AG04449 (cell line): ENCODE data around the gene AADACL4.

Source experiments
- CTCF ChIA-PET: fragments of 350-600 bp; formaldehyde crosslinking; extraction: SDS; loops from one replicate; lab custom pipeline; 2021; ENCODE audit warnings: antibody characterized with exemption; lab: Yijun Ruan, JAX
- POLR2A ChIA-PET: fragments of 400-600, 350-600 bp; formaldehyde crosslinking; extraction: SDS; loops from one replicate; lab custom pipeline; 2020; ENCODE audit warnings: antibody characterized with exemption, inconsistent platforms; lab: Yijun Ruan, JAX
- DNase-seq: peaks from one replicate; pipeline ENCODE4 v3.0.0-alpha.2; 2010; ENCODE audit warnings: low read depth, low spot score
- H3K4me3 ChIP-seq: 2 replicates; pipeline ENCODE4 v1.5.1; 2011; ENCODE audit warnings: low read depth, mild to moderate bottlenecking, control low read depth, low read length
- TF ChIP-seq, protein P1 (sequence below): IDR thresholded peaks from one replicate; pipeline ENCODE4 v1.5.1; 2011; ENCODE audit warnings: mild to moderate bottlenecking, moderate library complexity, low read length, control low read depth, inconsistent platforms; ENCODE audit not compliant: insufficient read depth; ENCODE audit errors: missing control alignments

The AADACL4 gene

GRCh38 chr1:12643785-12644184 lies at the start of gene AADACL4:
TSS of gene AADACL4 (plus strand) at chr1:12644085. CDS start at chr1:12644547, 462 bp downstream.
- POLR2A ChIA-PET, result no interaction called here
- DNase-seq, result no peak
- CTCF ChIA-PET, result interaction anchor here (2.6 kb wide), 1 partner anchor 15 kb away, joined by 15 read pairs; no protein-coding TSS in a partner anchor
- no peak within 1 kb of the TSS for H3K4me3 ChIP-seq
- TF ChIP-seq, protein P1, sequence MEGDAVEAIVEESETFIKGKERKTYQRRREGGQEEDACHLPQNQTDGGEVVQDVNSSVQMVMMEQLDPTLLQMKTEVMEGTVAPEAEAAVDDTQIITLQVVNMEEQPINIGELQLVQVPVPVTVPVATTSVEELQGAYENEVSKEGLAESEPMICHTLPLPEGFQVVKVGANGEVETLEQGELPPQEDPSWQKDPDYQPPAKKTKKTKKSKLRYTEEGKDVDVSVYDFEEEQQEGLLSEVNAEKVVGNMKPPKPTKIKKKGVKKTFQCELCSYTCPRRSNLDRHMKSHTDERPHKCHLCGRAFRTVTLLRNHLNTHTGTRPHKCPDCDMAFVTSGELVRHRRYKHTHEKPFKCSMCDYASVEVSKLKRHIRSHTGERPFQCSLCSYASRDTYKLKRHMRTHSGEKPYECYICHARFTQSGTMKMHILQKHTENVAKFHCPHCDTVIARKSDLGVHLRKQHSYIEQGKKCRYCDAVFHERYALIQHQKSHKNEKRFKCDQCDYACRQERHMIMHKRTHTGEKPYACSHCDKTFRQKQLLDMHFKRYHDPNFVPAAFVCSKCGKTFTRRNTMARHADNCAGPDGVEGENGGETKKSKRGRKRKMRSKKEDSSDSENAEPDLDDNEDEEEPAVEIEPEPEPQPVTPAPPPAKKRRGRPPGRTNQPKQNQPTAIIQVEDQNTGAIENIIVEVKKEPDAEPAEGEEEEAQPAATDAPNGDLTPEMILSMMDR, result no peak

GRCh38 chr1:12594490-12594889 lies 49.4 kb upstream of the AADACL4 start:
- CTCF ChIA-PET, result interaction anchor here (0.8 to 1.8 kb wide), 3 partner anchors 14 to 25 kb away, joined by 3 to 6 read pairs (median 3); no protein-coding TSS in a partner anchor
- H3K4me3 ChIP-seq, result no peak overlapping the region; the same call in 1 of the 2 replicates

DNA sequence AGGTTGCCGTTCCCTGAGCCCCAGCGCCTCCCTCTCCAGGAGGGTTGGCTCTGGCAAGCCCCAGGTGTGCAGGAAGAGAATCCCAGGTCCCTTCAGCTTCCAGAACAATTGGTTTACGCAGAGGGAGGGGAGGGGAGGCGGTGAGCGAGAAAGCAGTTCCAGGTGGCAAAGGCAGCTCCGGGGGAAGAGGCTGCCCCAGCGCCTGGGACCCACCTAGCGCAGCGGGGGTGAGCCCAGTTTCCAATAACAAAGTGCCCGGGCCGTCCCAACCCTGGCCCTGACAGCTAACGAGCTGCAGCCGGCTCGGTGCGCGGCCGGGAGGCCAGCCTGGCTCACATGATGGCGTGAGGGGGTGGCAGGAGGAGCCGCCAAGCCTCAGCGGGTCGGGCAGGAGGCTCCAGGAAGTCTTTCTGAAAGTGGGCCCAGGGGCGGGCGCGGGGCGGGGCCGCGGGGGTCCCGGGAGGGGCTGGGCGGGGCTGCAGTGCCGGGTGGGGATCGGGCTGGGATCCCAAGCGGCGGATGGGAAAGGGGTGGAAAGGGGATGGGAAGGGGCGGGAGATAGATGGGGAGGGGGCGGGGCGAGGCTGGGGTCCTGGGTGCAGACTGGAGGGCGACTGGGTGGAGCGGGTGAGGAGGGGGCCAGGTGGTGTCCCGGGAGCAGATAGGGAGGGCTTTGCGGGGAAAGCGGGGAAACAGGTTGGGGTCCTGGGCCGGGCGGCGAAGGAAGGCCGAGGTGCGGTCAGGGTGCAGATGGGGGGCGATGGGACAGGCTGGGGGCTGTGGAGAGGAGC lies 48.7 kb upstream of the AADACL4 start:
- H3K4me3 ChIP-seq, result peak overlapping the region; percentile 41
- no peak for DNase-seq
- TF ChIP-seq, protein P1, result no peak
- ChIA-PET POLR2A (interaction anchor here (1.3 to 3.2 kb wide), 6 partner anchors 9 to 139 kb away, joined by 5 to 25 read pairs (median 9); no protein-coding TSS in a partner anchor), CTCF (interaction anchor here (1.0 to 1.8 kb wide), 3 partner anchors 8 to 24 kb away, joined by 3 to 6 read pairs (median 3); no protein-coding TSS in a partner anchor)

More at GRCh38 chr1:12594490-12594889, 49.4 kb upstream of the AADACL4 start:
- DNase-seq, result no peak
- POLR2A ChIA-PET, result interaction anchor here (3.2 kb wide), 1 partner anchor 21 kb away, joined by 25 read pairs; no protein-coding TSS in a partner anchor
- TF ChIP-seq, protein P1, result no peak

GRCh38 chr1:12595757-12596006 lies 48.2 kb upstream of the AADACL4 start:
- peak overlapping the region; percentile 41 for H3K4me3 ChIP-seq
- ChIA-PET POLR2A (interaction anchor here (1.2 to 3.2 kb wide), 9 partner anchors 9 to 149 kb away, joined by 3 to 25 read pairs (median 6); no protein-coding TSS in a partner anchor), CTCF (interaction anchor here (1.0 to 1.1 kb wide), 2 partner anchors 9 to 23 kb away, joined by 3 to 4 read pairs; no protein-coding TSS in a partner anchor)

GRCh38 chr1:12596007-12596821 lies 47.7 kb upstream of the AADACL4 start:
- DNase-seq, result peak; percentile 95
- CTCF ChIA-PET, result interaction anchor here (0.8 to 1.2 kb wide), 4 partner anchors 9 to 282 kb away, joined by 3 to 4 read pairs (median 4); no protein-coding TSS in a partner anchor
- TF ChIP-seq, protein P1, result no peak
- POLR2A ChIA-PET, result interaction anchor here (0.7 to 3.2 kb wide), 11 partner anchors 8 to 149 kb away, joined by 3 to 25 read pairs (median 5); no protein-coding TSS in a partner anchor
- peak overlapping the region; percentile 41 for H3K4me3 ChIP-seq

More at GRCh38 chr1:12595757-12596006, 48.2 kb upstream of the AADACL4 start:
- TF ChIP-seq, protein P1, result no peak
- DNase-seq, result no peak
